Astrocyte of the cerebellum (primary cell): ENCODE data around the gene LRATD1.

Experiments
- DNase-seq: peaks from one replicate; pipeline ENCODE4 v3.0.0-alpha.2; 2011; ENCODE audit warnings: low read depth
- H3K4me3 ChIP-seq: 2 replicates; pipeline ENCODE4 v1.5.1; 2011; ENCODE audit warnings: mild to moderate bottlenecking, low read depth, low read length, moderate library complexity
- CTCF ChIP-seq: IDR thresholded peaks from 2 replicates; pipeline ENCODE4 v1.5.1; 2012; ENCODE audit warnings: low read length, low read depth, moderate library complexity, mild to moderate bottlenecking; ENCODE audit errors: missing control alignments
- in situ Hi-C: cut with HindIII; loops from 2 replicates; pipeline ENCODE4 v1.10.0; 2017; ENCODE audit warnings: low sequenced_read_pairs

The LRATD1 gene

GRCh38 chr2:14638488-14638887 lies 6.0 kb downstream of the LRATD1 start:
- H3K4me3 ChIP-seq: no peak overlapping the region
- no peak for DNase-seq
- in situ Hi-C loops: no loop called here
- TF ChIP-seq CTCF: no peak

- TF ChIP-seq CTCF: no peak
Observed at GRCh38 chr2:14641116-14641515, 8.6 kb downstream of the LRATD1 start.

GRCh38 chr2:14642499-14642898 lies 10.0 kb downstream of the LRATD1 start:
- H3K4me3 ChIP-seq: no peak overlapping the region
- in situ Hi-C loops: no loop called here
- no peak for TF ChIP-seq CTCF
- DNase-seq: no peak

More at GRCh38 chr2:14641116-14641515, 8.6 kb downstream of the LRATD1 start:
- DNase-seq: no peak
- in situ Hi-C loops: no loop called here
- H3K4me3 ChIP-seq: no peak overlapping the region

GRCh38 chr2:14647714-14648113 lies 15.2 kb downstream of the LRATD1 start:
- no peak for TF ChIP-seq CTCF
- in situ Hi-C loops: no loop called here
- no peak for DNase-seq
- H3K4me3 ChIP-seq: no peak overlapping the region

GRCh38 chr2:14650066-14650465 lies 17.5 kb downstream of the LRATD1 start:
- H3K4me3 ChIP-seq: no peak overlapping the region
- in situ Hi-C loops: no loop called here
- no peak for TF ChIP-seq CTCF
- no peak for DNase-seq

- in situ Hi-C loops: no loop called here
- H3K4me3 ChIP-seq: no peak overlapping the region
- TF ChIP-seq CTCF: no peak
- no peak for DNase-seq
Observed at GRCh38 chr2:14654835-14655282, 22.3 kb downstream of the LRATD1 start.

GRCh38 chr2:14656146-14656545 lies 23.6 kb downstream of the LRATD1 start:
- TF ChIP-seq CTCF: no peak
- H3K4me3 ChIP-seq: no peak overlapping the region
- no peak for DNase-seq
- in situ Hi-C loops: no loop called here
